Smooth muscle cell (in vitro differentiated cells): ENCODE measurements around the gene TTYH1. TPM values are rescaled to one million over a fixed set of nuclear protein-coding genes. Genes with fewer than 3 reads are reported as not detected.

Experiments used
- DNase-seq: peaks from one replicate; lab custom pipeline; 2025; ENCODE audit not compliant: unreplicated experiment; lab: John Stamatoyannopoulos, UW
- H2AFZ ChIP-seq: fragments of 200-600 bp; sonication (generic); 2 replicates; pipeline ENCODE4 v1.6.0; 2016; ENCODE audit warnings: antibody characterized with exemption, low read depth, mild to moderate bottlenecking
- H3F3A ChIP-seq: fragments of 200-600 bp; sonication (generic); 2 replicates; pipeline ENCODE4 v1.6.0; 2017; ENCODE audit warnings: antibody characterized with exemption, low read depth
- H3K27ac ChIP-seq: fragments of 200-600 bp; sonication (generic); 2 replicates; pipeline ENCODE4 v1.5.1; 2016; ENCODE audit warnings: low read depth, mild to moderate bottlenecking
- H3K27me3 ChIP-seq: fragments of 200-600 bp; sonication (generic); 2 replicates; pipeline ENCODE4 v1.6.1; 2016; ENCODE audit warnings: low read depth, mild to moderate bottlenecking
- H3K36me3 ChIP-seq: fragments of 200-600 bp; sonication (generic); 2 replicates; pipeline ENCODE4 v1.5.1; 2016; ENCODE audit warnings: low read depth
- H3K4me1 ChIP-seq: fragments of 200-600 bp; sonication (generic); 2 replicates; pipeline ENCODE4 v1.5.1; 2016; ENCODE audit warnings: low read depth
- H3K4me2 ChIP-seq: fragments of 200-600 bp; sonication (generic); 2 replicates; pipeline ENCODE4 v1.6.0; 2016; ENCODE audit warnings: mild to moderate bottlenecking
- H3K4me3 ChIP-seq: fragments of 200-600 bp; sonication (generic); 2 replicates; pipeline ENCODE4 v1.5.1; 2016; ENCODE audit warnings: mild to moderate bottlenecking
- H3K79me2 ChIP-seq: fragments of 200-600 bp; sonication (generic); 2 replicates; pipeline ENCODE4 v1.6.0; 2016; ENCODE audit warnings: low read depth, mild to moderate bottlenecking
- H3K9ac ChIP-seq: fragments of 200-600 bp; sonication (generic); 2 replicates; pipeline ENCODE4 v1.6.0; 2016; ENCODE audit warnings: low read depth
- H3K9me3 ChIP-seq: fragments of 200-600 bp; sonication (generic); replicated peaks from 2 replicates; pipeline ENCODE4 v1.5.1; 2016; ENCODE audit warnings: low read depth
- H4K20me1 ChIP-seq: fragments of 200-600 bp; sonication (generic); 2 replicates; pipeline ENCODE4 v1.6.0; 2016; ENCODE audit warnings: low read depth
- WGBS: methylation state at CpG from one replicate; pipeline ENCODE4 v1.1.7; 2016; ENCODE audit warnings: low lambda C conversion rate; 5-methylcytosine and 5-hydroxymethylcytosine counted together
- polyA plus RNA-seq: library from polyadenylated mRNA; unstranded; fragments of >200 nt; fragmentation: Nextera tagmentation; extraction: Ambion mirVana; gene quantifications from 2 replicates; pipeline ENCODE4 v1.2.1, GENCODE V29; 2016
- total RNA-seq: library from RNA; depleted of rRNA; stranded (reverse); fragments of >200 nt; gene quantifications from 2 replicates; pipeline ENCODE4 v1.2.3, GENCODE V29; 2014
- TF ChIP-seq, protein P1 (sequence below): fragments of 200-600 bp; sonication (generic); IDR thresholded peaks from 2 replicates; pipeline ENCODE4 v1.5.1; 2017; ENCODE audit warnings: borderline replicate concordance, mild to moderate bottlenecking, antibody characterized with exemption; ENCODE audit not compliant: insufficient read depth, poor library complexity, severe bottlenecking

TTYH1 gene
- total and polyA plus RNA-seq, 2 experiments from 2014 or later = 0.40 to 0.65 TPM

DNA sequence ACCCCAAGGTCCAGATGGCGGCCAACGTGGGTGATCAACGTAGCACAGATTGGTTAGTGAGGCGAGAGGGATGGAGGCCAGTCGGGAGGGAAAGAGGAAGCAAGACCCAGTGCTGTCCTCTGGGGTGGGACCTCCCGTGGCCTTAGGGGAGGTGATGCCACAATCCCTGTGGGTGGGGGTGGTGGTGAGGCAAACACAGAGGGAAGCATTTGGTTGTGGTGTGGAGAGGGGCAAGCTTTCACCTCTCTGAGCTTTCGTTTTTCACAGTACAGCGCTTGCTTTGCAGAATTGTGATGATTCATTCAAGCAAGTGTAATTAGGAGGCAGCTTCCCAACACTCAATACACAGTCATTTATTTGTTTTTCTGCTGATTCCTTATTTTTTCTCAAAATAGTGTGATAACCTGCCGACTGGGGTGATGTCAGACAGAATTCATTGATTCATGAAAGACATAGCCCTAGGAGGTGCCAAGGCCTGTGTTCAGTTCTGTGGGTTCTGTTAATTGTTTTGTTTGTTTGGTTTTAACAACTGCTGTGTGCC lies 36.1 kb downstream of the TTYH1 start:
- Histone ChIP-seq H3K27ac (peak overlapping the region; percentile 99), H3K9me3 (no peaks in the 10 kb centered on the region), H3K4me1 (peaks cover 22% of the 10 kb centered on the region), H3K9ac (no peak overlapping the region), H3K36me3 (peaks cover 4% of the 10 kb centered on the region), H4K20me1 (peaks cover 72% of the 10 kb centered on the region), H3K27me3 (no peaks in the 10 kb centered on the region), H2AFZ (no peak overlapping the region), H3K4me3 (peak overlapping the region; percentile 80), H3K4me2 (peak overlapping the region; percentile 95), H3F3A (no peaks in the 10 kb centered on the region), H3K79me2 (peaks cover 87% of the 10 kb centered on the region)
- 94% methylated on average over 8 of the region's 9 CpGs for WGBS
- DNase-seq = no peak
- TF ChIP-seq, protein P1, sequence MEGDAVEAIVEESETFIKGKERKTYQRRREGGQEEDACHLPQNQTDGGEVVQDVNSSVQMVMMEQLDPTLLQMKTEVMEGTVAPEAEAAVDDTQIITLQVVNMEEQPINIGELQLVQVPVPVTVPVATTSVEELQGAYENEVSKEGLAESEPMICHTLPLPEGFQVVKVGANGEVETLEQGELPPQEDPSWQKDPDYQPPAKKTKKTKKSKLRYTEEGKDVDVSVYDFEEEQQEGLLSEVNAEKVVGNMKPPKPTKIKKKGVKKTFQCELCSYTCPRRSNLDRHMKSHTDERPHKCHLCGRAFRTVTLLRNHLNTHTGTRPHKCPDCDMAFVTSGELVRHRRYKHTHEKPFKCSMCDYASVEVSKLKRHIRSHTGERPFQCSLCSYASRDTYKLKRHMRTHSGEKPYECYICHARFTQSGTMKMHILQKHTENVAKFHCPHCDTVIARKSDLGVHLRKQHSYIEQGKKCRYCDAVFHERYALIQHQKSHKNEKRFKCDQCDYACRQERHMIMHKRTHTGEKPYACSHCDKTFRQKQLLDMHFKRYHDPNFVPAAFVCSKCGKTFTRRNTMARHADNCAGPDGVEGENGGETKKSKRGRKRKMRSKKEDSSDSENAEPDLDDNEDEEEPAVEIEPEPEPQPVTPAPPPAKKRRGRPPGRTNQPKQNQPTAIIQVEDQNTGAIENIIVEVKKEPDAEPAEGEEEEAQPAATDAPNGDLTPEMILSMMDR = no peak

DNA sequence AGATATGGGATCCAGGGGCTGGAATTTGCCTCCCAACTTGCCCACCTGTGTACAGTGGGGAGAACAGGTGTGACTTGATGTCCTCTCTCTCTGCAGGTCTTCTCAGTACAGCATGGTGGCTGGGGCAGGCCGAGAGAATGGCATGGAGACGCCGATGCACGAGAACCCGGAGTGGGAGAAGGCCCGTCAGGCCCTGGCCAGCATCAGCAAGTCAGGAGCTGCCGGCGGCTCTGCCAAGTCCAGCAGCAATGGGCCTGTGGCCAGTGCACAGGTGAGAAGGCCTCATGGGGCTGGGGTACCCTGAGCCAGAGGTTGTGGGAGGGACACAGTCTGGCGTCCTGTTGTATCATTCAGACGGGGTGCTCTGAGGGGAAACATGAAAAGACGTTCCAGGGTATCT lies 36.7 kb downstream of the TTYH1 start:
- TF ChIP-seq, protein P1 = no peak
- peaks cover 5% of the 10 kb centered on the region for H3K36me3 ChIP-seq
- no peak for DNase-seq
- H4K20me1 ChIP-seq = peaks cover 78% of the 10 kb centered on the region
- no peaks in the 10 kb centered on the region for H3F3A ChIP-seq
- no peak overlapping the region for H3K4me2 ChIP-seq
- H3K4me1 ChIP-seq = peaks cover 21% of the 10 kb centered on the region
- H3K79me2 ChIP-seq = peaks cover 88% of the 10 kb centered on the region
- H3K27me3 ChIP-seq = no peaks in the 10 kb centered on the region
- H2AFZ ChIP-seq = no peak overlapping the region
- H3K27ac ChIP-seq = peak overlapping the region; percentile 99
- H3K9ac ChIP-seq = no peak overlapping the region
- 96% methylated on average over 11 of the region's 11 CpGs for WGBS
- H3K4me3 ChIP-seq = no peak overlapping the region
- no peaks in the 10 kb centered on the region for H3K9me3 ChIP-seq

DNA sequence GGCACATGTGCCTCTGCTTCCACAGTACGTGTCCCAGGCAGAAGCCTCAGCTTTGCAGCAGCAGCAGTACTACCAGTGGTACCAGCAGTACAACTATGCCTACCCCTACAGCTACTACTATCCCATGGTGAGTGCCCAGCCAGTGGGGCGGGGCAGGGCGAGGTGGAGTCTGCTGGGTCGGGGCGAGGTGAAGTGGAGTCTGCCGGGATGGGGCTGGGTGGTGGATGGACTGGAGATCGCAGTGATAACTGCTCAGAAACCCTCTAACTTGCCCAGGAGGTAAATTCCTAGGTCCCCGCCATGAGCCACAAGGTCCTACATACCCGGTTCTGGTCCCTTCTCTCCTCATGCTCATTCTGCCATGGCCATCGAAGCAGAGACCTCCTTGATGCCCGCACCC lies 37.4 kb downstream of the TTYH1 start:
- WGBS = 94% methylated on average over 11 of the region's 11 CpGs
- Histone ChIP-seq H4K20me1 (peaks cover 84% of the 10 kb centered on the region), H3K4me2 (no peak overlapping the region)

More for the DNA sequence above, 37.4 kb downstream of the TTYH1 start:
- Histone ChIP-seq H3F3A (peaks cover 5% of the 10 kb centered on the region), H3K27me3 (no peaks in the 10 kb centered on the region), H3K36me3 (peaks cover 11% of the 10 kb centered on the region), H3K9ac (no peak overlapping the region), H3K27ac (no peak overlapping the region), H3K79me2 (peaks cover 88% of the 10 kb centered on the region), H3K4me3 (no peak overlapping the region), H3K9me3 (no peaks in the 10 kb centered on the region), H3K4me1 (peaks cover 14% of the 10 kb centered on the region), H2AFZ (no peak overlapping the region)
- DNase-seq = no peak
- TF ChIP-seq, protein P1 = no peak
